ENCODE data around the gene DDX1. TPM values are rescaled to one million over a fixed set of nuclear protein-coding genes. Genes with fewer than 3 reads are reported as not detected.

The DDX1 gene
- total and polyA plus RNA-seq, 9 of the 15 experiments (the other 6 are each of a cell fraction or from before 2014, with no cell fraction given): 116 to 277 (median 232) TPM

DNA sequence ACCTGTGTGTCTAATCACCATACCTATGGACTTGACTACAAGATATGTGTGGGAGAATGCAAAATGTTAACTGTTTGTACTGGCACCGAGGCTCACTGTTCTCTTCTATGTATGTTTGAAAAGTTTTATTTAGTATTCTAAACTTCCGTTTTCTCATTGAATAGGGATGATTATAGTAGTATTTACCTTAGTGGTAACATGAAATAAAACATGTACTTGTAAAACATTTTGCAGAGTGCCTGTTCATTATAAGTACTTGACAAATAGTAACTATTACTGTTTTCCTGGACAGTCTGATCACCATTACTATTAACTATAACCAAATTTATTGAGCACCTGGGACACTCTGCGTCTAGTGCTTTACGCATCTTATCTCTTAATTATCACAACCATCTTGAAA, 24.8 kb downstream of the DDX1 start:
- 97% methylated on average over 4 of the region's 4 CpGs for WGBS (ENCODE audit: insufficient coverage, low coverage, missing lambda C conversion rate)
- no peak for ATAC-seq
- no TSS peak for BruUV-seq (replicated peaks)
- H3K9me3 ChIP-seq (replicated peaks; ENCODE audit: control insufficient read depth, insufficient read depth, low read depth, low read length): no peaks in the 10 kb centered on the region
- no peak for DNase-seq (ENCODE audit: extremely low read depth in 1 of 4, low spot score in 3 of 4)
- TF ChIP-seq TEAD4 (IDR thresholded peaks at IDR 0.05; ENCODE audit: low read length) (no peak), TEAD4 (CRISPR knock-in tag; IDR thresholded peaks at IDR 0.05; ENCODE audit: borderline replicate concordance) (no peak), ARNT (IDR thresholded peaks at IDR 0.05) (no peak), OTX1 (CRISPR knock-in tag; IDR thresholded peaks at IDR 0.05) (no peak), STAT5B (CRISPR knock-in tag; IDR thresholded peaks at IDR 0.05) (no peak), SNIP1 (IDR thresholded peaks at IDR 0.05; ENCODE audit: low read depth) (no peak), CREB1 (IDR thresholded peaks at IDR 0.05) (no peak), CREB1 (CRISPR knock-in tag; IDR thresholded peaks at IDR 0.05) (no peak), MBD2 (IDR thresholded peaks at IDR 0.05; ENCODE audit: borderline replicate concordance, low read depth) (no peak), RBM15 (IDR thresholded peaks at IDR 0.05; ENCODE audit: insufficient read depth, low read length) (no peak), ZNF224 (CRISPR knock-in tag; IDR thresholded peaks at IDR 0.05) (no peak)
- CTCF ChIA-PET (ENCODE audit: low intra/inter-chr PET ratio): no interaction called here
- no peak for FAIRE-seq
- H3K9ac ChIP-seq (ENCODE audit: insufficient read depth in 1 of 2, low read depth in 2 of 2, low read length in 2 of 2): no peak overlapping the region
- no peak overlapping the region for H3K4me2 ChIP-seq (ENCODE audit: insufficient read depth, low read length)
- H3K4me1 ChIP-seq (replicated peaks in 1 of 2; ENCODE audit: control insufficient read depth in 2 of 2, insufficient read depth in 2 of 2, low read length in 2 of 2): peaks cover 0 to 6% of the 10 kb centered on the region in 2 experiments; a peak in 1 of 5 replicates
- no peaks in the 10 kb centered on the region for H3K27me3 ChIP-seq (ENCODE audit: control insufficient read depth in 2 of 2, insufficient read depth in 2 of 2, low read length in 2 of 2)
- H3K4me3 ChIP-seq: no peak overlapping the region
- H3K9me1 ChIP-seq (ENCODE audit: control insufficient read depth, insufficient read depth, low read length): peaks cover 3% of the 10 kb centered on the region
- H3K79me2 ChIP-seq (ENCODE audit: control insufficient read depth, insufficient read depth, low read length): no peaks in the 10 kb centered on the region
- no peak overlapping the region for H2AFZ ChIP-seq (ENCODE audit: low read depth, low read length)
- H3K27ac ChIP-seq (ENCODE audit: extremely low read depth, low read depth, low read length): no peak overlapping the region
- H3K36me3 ChIP-seq (ENCODE audit: control insufficient read depth, insufficient read depth, low read length): peaks cover 80% of the 10 kb centered on the region
- intact Hi-C loops (cut with micrococcal nuclease): no loop called here
- in situ Hi-C loops (cut with MboI): no loop called here
- H4K20me1 ChIP-seq (replicated peaks; ENCODE audit: control insufficient read depth, insufficient read depth, low read length): no peaks in the 10 kb centered on the region
- POLR2A ChIA-PET: no interaction called here

All from K562 (cell line).